Activated CD4-positive, alpha-beta T cell treated with anti-CD3 and anti-CD28 coated beads for 36 hours (primary cell): ENCODE results near the gene TMEM167B. TPM values are rescaled to one million over a fixed set of nuclear protein-coding genes. Genes with fewer than 3 reads are reported as not detected.
A peak's percentile ranks its signal among the peaks of the same experiment; 100 is the strongest.
"Not testable (repeated sequence)": the region's sequence is repeated elsewhere in the genome, so short reads cannot be mapped to it uniquely, and the experiment has no call there.

Experiments
- ATAC-seq: fragments of 200-7000 bp; cut with Tn5 transposase; one replicate; pipeline ENCODE4 v1.10.0; 2021; ENCODE audit warnings: mild to moderate bottlenecking, moderate library complexity
- CTCF ChIA-PET: fragments of 350-600 bp; sonication (Branson Sonifier 250); formaldehyde crosslinking; loops from one replicate; lab custom pipeline; 2021; ENCODE audit warnings: antibody characterized with exemption; lab: Charles Lee
- POLR2A ChIA-PET: fragments of 350-600 bp; sonication (Branson Sonifier 250); formaldehyde crosslinking; loops from one replicate; lab custom pipeline; 2021; ENCODE audit warnings: antibody characterized with exemption, inconsistent platforms; lab: Charles Lee
- DNase-seq: peaks from one replicate; pipeline ENCODE4 v3.0.0-alpha.2; 2020
- H3K27ac Mint-ChIP-seq: one replicate; pipeline ENCODE4 v1.8.0; 2021; ENCODE audit warnings: mixed read lengths
- H3K27me3 Mint-ChIP-seq: one replicate; pipeline ENCODE4 v1.8.0; 2021; ENCODE audit warnings: mixed read lengths
- H3K36me3 Mint-ChIP-seq: one replicate; pipeline ENCODE4 v1.8.0; 2021; ENCODE audit warnings: low read depth, mixed read lengths
- H3K4me1 Mint-ChIP-seq: one replicate; pipeline ENCODE4 v1.8.0; 2021; ENCODE audit warnings: mixed read lengths
- H3K4me3 Mint-ChIP-seq: one replicate; pipeline ENCODE4 v1.8.0; 2021; ENCODE audit warnings: mild to moderate bottlenecking, moderate library complexity, mixed read lengths
- H3K9me3 Mint-ChIP-seq: one replicate; pipeline ENCODE4 v1.8.0; 2021; ENCODE audit warnings: low read depth, mixed read lengths
- intact Hi-C, 2 experiments: fragments of 100-400 bp; cut with DNase I in 1 of 2; cut with micrococcal nuclease in 1 of 2; formaldehyde crosslinking; loops; one replicate each; pipeline versions ENCODE4 v1.14.2 to v1.15.1; 2022 to 2024; cut with DNase I, micrococcal nuclease
- total RNA-seq, 2 experiments: library from RNA; stranded (reverse); gene quantifications; one replicate each; pipeline ENCODE4 v1.2.3, GENCODE V29; 2021

The TMEM167B gene
- total RNA-seq, 2 experiments from 2014 or later: 26.8 to 28.4 TPM

DNA sequence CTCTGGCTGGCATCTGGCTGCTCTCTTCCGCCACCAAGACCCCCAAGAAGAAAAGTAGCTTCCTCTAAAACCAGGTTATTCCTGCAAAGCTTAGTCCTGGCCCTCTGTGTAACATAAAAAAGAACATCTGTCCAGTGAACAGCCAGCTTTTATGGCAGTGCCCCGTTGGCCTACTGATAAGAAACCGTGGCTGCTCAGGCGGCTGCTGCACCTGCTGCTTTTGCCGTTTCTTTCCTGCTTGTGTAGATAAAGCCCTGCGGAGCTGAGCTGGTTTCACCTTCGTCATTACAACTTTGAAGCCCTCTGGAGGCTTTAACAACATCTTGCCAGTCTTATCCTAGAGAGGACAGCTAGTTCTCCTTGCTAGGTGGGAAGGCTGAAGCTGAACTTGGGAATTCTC is 43.9 kb downstream of the TMEM167B start:
- ChIA-PET POLR2A (interaction anchor here (0.6 kb wide), 1 partner anchor 62 kb away, joined by 5 read pairs; no protein-coding TSS in a partner anchor), CTCF (interaction anchor here (0.6 to 1.0 kb wide), 6 partner anchors 8 to 182 kb away, joined by 3 to 5 read pairs (median 3); no protein-coding TSS in a partner anchor)
- H3K4me3 Mint-ChIP-seq: no peak overlapping the region
- DNase-seq (peak; percentile 24), ATAC-seq (peak; percentile 36)
- no peaks in the 10 kb centered on the region for H3K9me3 Mint-ChIP-seq
- H3K4me1 Mint-ChIP-seq: peaks cover 27% of the 10 kb centered on the region
- no peaks in the 10 kb centered on the region for H3K36me3 Mint-ChIP-seq
- no peaks in the 10 kb centered on the region for H3K27me3 Mint-ChIP-seq
- intact Hi-C loops: no loop called here
- H3K27ac Mint-ChIP-seq: peak overlapping the region; percentile 22

DNA sequence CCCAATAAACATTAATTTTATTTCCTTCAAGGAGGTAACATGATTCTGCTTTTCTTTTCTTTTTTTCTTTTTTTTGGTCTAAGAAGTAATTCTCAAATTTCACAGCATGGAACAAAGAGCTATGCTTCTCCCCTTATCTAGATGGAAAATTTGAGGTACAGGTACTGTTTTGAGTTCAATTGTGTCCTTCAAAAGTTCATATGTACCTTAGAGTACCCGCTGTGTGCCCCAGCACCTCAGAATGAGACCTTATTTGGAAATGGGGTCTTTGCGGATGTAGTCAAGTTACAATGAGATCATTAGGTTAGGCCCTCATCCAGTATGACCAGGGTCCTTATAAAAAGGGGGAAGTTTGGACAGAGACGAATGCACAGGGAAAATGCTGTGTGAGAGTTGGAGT is 45.4 kb downstream of the TMEM167B start:
- POLR2A ChIA-PET: no interaction called here
- H3K9me3 Mint-ChIP-seq: no peaks in the 10 kb centered on the region
- no peaks in the 10 kb centered on the region for H3K36me3 Mint-ChIP-seq
- CTCF ChIA-PET: interaction anchor here (0.6 kb wide), 2 partner anchors 12 to 60 kb away, joined by 3 read pairs; no protein-coding TSS in a partner anchor
- DNase-seq (no peak), ATAC-seq (no peak)
- peaks cover 26% of the 10 kb centered on the region for H3K4me1 Mint-ChIP-seq
- no peak overlapping the region for H3K4me3 Mint-ChIP-seq
- H3K27me3 Mint-ChIP-seq: no peaks in the 10 kb centered on the region
- intact Hi-C loops: no loop called here
- H3K27ac Mint-ChIP-seq: no peak overlapping the region

DNA sequence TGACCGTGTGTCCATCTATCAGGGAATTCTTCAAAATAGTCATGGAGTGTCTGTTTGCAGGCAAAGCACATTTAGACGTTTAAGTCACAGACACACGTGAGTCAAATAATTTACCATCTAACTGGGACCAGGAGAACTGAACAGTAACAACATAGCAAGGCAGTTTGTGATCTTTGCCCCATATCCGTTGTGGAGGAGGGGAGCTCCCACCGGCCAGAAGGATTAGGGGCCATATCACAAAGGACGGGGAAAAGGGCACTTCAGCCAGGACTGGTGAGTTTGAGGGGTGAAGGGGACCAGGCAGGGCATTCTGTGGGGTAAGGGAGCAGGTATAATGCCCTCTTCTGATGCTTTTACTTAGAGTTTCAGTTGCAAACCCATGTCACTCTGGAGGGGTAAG is 46.2 kb downstream of the TMEM167B start:
- intact Hi-C loops: no loop called here
- Mint-ChIP-seq H3K9me3 (no peaks in the 10 kb centered on the region), H3K27ac (no peak overlapping the region), H3K4me3 (no peak overlapping the region), H3K4me1 (peaks cover 23% of the 10 kb centered on the region), H3K27me3 (no peaks in the 10 kb centered on the region), H3K36me3 (no peaks in the 10 kb centered on the region)
- DNase-seq: no peak
- ATAC-seq: no peak
- POLR2A ChIA-PET: no interaction called here
- CTCF ChIA-PET: interaction anchor here (0.7 kb wide), 1 partner anchor 90 kb away, joined by 6 read pairs; no protein-coding TSS in a partner anchor

DNA sequence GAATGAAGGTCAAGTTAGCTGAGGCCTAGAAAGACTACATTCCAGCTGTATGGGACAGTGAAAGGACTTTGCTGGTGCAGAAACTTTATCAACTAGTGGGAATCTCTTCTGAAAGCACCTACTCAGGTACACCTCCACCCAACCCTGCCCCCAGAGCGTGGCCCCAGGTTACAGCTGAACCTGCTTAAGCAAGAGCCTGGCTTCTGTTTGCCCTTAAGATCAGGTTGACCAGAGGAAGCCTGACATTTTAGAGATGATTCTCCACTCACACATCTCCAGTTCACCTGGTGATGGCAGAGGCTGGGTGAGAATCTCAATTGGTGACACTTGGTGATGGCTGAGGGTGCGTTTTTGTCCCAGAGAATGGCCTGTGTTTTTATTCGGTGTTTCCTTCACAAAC is 47.4 kb downstream of the TMEM167B start:
- intact Hi-C loops: no loop called here
- Mint-ChIP-seq H3K36me3 (no peaks in the 10 kb centered on the region), H3K4me3 (no peak overlapping the region), H3K9me3 (no peaks in the 10 kb centered on the region), H3K27ac (no peak overlapping the region), H3K27me3 (no peaks in the 10 kb centered on the region), H3K4me1 (peaks cover 23% of the 10 kb centered on the region)
- POLR2A ChIA-PET: no interaction called here
- CTCF ChIA-PET: interaction anchor here (0.7 to 1.9 kb wide), 2 partner anchors 8 to 286 kb away, joined by 3 to 5 read pairs; no protein-coding TSS in a partner anchor
- ATAC-seq: no peak
- no peak for DNase-seq

DNA sequence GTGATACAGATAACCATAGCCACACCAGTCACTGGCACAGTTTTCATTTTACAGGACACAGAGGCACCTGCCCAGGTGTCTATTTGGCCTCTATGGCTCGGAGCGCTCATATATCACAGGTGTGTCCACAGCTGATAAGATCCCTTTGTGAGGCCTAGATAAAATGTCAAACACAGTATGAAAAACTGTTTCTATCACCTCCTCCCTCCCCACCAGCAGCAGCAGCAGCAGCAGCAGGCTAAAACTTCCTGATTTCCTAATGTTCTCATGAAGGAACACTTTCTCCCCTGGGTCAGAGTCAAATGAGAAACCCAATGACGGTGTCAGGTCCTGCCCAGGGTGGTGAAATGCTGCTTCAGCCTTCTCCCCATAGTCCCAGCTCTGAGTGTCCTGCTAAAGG is 47.8 kb downstream of the TMEM167B start:
- H3K9me3 Mint-ChIP-seq: no peaks in the 10 kb centered on the region
- H3K36me3 Mint-ChIP-seq: no peaks in the 10 kb centered on the region
- ATAC-seq (no peak), DNase-seq (no peak)
- H3K4me1 Mint-ChIP-seq: peaks cover 23% of the 10 kb centered on the region
- no peak overlapping the region for H3K27ac Mint-ChIP-seq
- POLR2A ChIA-PET: no interaction called here
- no peak overlapping the region for H3K4me3 Mint-ChIP-seq
- intact Hi-C loops: no loop called here
- CTCF ChIA-PET: interaction anchor here (0.7 to 1.9 kb wide), 2 partner anchors 9 to 287 kb away, joined by 3 to 5 read pairs; no protein-coding TSS in a partner anchor
- H3K27me3 Mint-ChIP-seq: no peaks in the 10 kb centered on the region

DNA sequence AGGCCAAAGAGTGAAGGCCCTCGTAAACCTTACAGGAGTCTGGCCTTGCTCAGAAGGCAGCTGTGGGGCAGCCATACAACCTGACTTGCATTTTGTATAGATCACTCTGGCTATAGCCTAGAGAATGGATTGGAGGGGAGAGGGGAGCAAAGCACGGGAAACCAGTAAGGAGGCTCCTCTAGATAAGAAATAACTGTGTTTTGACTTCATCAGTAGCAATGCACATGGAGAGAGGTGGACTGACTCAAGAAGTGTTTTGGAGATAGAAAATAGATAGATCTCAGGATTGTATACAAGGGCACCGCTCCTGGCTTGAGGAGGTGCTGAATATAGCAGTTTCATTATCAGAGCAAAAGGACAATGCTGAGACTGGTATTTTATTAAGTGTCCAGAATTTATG is 49.8 kb downstream of the TMEM167B start:
- ChIA-PET CTCF (no interaction called here), POLR2A (no interaction called here)
- no peaks in the 10 kb centered on the region for H3K9me3 Mint-ChIP-seq
- intact Hi-C loops: no loop called here
- no peak overlapping the region for H3K27ac Mint-ChIP-seq
- no peaks in the 10 kb centered on the region for H3K36me3 Mint-ChIP-seq
- ATAC-seq: no peak
- no peak overlapping the region for H3K4me3 Mint-ChIP-seq
- DNase-seq: no peak
- H3K27me3 Mint-ChIP-seq: no peaks in the 10 kb centered on the region
- peaks cover 8% of the 10 kb centered on the region for H3K4me1 Mint-ChIP-seq

DNA sequence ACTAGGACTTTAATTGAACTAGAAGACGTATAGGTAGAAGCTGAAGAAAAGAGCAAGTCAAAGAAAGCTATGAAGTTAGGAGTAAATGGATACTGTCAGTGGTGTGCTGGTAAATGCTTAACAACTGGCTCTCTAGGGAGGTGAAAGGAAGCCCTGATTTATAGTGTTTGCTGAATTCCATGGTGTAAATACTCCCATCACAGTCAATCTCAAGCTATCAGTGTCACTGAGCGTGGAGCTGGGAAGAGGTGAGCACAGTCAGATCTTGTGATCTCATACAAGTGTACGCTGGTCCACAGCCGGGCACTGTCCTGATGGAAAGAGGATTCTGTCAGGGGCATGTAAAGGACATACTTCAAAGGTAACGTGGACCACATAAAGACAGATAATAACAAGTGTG is 51.7 kb downstream of the TMEM167B start:
- Mint-ChIP-seq H3K36me3 (no peaks in the 10 kb centered on the region), H3K4me1 (no peaks in the 10 kb centered on the region), H3K9me3 (no peaks in the 10 kb centered on the region), H3K27ac (no peak overlapping the region), H3K4me3 (no peak overlapping the region), H3K27me3 (no peaks in the 10 kb centered on the region)
- ATAC-seq: no peak
- CTCF ChIA-PET: interaction anchor here (0.6 to 1.1 kb wide), 5 partner anchors 8 to 917 kb away, joined by 3 to 4 read pairs (median 3); no protein-coding TSS in a partner anchor
- POLR2A ChIA-PET: no interaction called here
- no peak for DNase-seq
- intact Hi-C loops: no loop called here

DNA sequence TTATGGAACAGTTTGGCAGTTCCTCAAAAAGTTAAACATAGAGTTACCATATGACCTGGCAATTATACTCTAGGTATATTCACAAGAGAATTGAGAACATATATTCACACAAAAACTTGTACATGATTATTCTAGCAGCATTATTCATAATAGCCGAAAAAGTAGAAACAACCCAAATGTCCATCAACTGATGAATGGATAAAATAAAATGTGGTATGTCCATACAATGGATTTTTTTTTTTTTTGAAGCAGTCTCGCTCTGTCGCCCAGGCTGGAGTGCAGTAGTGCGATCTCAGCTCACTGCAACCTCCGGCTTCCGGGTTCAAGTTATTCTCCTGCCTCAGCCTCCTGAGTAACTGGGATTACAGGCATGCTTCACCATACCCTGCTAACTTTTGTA is 52.2 kb downstream of the TMEM167B start:
- H3K27me3 Mint-ChIP-seq, POLR2A ChIA-PET, H3K4me3 Mint-ChIP-seq, H3K9me3 Mint-ChIP-seq, H3K36me3 Mint-ChIP-seq, H3K27ac Mint-ChIP-seq, ATAC-seq, DNase-seq, H3K4me1 Mint-ChIP-seq, intact Hi-C loops: not testable (repeated sequence)
- CTCF ChIA-PET: interaction anchor here (0.8 to 1.1 kb wide), 3 partner anchors 8 to 59 kb away, joined by 3 to 4 read pairs (median 3); no protein-coding TSS in a partner anchor

Other genes with a start within 250 kb of the TMEM167B start
- not detected for gene AKNAD1, start 233.7 kb upstream of the TMEM167B start, total RNA-seq
- gene GPSM2, start 213.8 kb upstream of the TMEM167B start, total RNA-seq: 10 to 100 TPM; 14.0 to 17.1 TPM
- gene CLCC1, start 127.3 kb upstream of the TMEM167B start, total RNA-seq: 10 to 100 TPM; 15.7 to 17.1 TPM
- gene WDR47, start 48.7 kb upstream of the TMEM167B start, total RNA-seq: 1 to 10 TPM; 6.9 to 7.6 TPM
- 10 to 100 TPM; 12.1 to 20.1 TPM for gene TAF13, start 14.8 kb upstream of the TMEM167B start, total RNA-seq
- gene ELAPOR1, start 23.4 kb downstream of the TMEM167B start, total RNA-seq: 1 to 10 TPM; 7.1 to 8.7 TPM
- gene SARS1, start 123.2 kb downstream of the TMEM167B start, total RNA-seq: 100 to 1,000 TPM; 224 to 240 TPM
- 1 to 10 TPM; 1.9 to 2.0 TPM for gene CELSR2, start 158.8 kb downstream of the TMEM167B start, total RNA-seq
- 10 to 100 TPM; 17.6 to 18.4 TPM for gene PSRC1, start 192.4 kb downstream of the TMEM167B start, total RNA-seq
- not detected for gene MYBPHL, start 216.2 kb downstream of the TMEM167B start, total RNA-seq